Measurements from ENCODE around the gene PITHD1. TPM values are rescaled to one million over a fixed set of nuclear protein-coding genes. Genes with fewer than 3 reads are reported as not detected.

PITHD1 gene
- polyA plus RNA-seq, 2 of the 4 experiments (the other 2 are of a cell fraction): 25.4 to 41.0 TPM

DNA sequence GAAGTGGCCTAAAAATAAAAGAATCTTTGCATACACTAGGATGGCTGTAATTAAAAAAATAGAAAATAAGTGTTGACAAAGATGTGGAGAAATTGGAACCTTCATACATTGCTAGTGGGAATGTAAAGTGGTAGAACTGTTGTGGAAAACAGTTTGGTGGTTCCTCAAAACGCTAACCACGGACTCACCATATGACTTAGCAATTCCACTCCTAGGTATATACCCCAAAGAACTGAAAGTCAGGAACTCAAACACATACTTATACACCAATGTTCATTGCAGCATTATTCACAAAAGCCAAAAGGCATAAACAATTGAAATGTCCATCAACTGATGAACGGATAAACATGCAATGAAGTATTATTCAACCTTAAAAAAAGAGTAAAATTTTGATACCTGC lies 57.8 kb downstream of the PITHD1 start:
- no peak for DNase-seq (ENCODE audit: low read depth in 1 of 2, low spot score in 1 of 2)
- WGBS (ENCODE audit: missing lambda C conversion rate): 47% methylated on average over 3 of the region's 3 CpGs
- ChIA-PET POLR2A (no interaction called here), CTCF (no interaction called here)
- Histone ChIP-seq H3K4me3 (no peak overlapping the region), H3K4me1 (peaks cover 6% of the 10 kb centered on the region; the same call in 1 of the 3 replicates), H3K4me2 (no peak overlapping the region), H3K27ac (no peak overlapping the region), H3K9me3 (no peaks in the 10 kb centered on the region)
- no peak for ATAC-seq
- no peak for FAIRE-seq
- no peak for TF ChIP-seq MAZ (IDR thresholded peaks at IDR 0.05; ENCODE audit: borderline replicate concordance, low read depth, low read length)
- TF ChIP-seq, protein P1, sequence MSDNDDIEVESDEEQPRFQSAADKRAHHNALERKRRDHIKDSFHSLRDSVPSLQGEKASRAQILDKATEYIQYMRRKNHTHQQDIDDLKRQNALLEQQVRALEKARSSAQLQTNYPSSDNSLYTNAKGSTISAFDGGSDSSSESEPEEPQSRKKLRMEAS (IDR thresholded peaks at IDR 0.05): no peak
- no peak for TF ChIP-seq ZNF302 (CRISPR knock-in tag; IDR thresholded peaks at IDR 0.05)
- no peak for TF ChIP-seq HDAC2 (IDR thresholded peaks at IDR 0.05)
- no peak for TF ChIP-seq BHLHE40 (IDR thresholded peaks at IDR 0.05; ENCODE audit: low read depth, low read length)
- no peak for TF ChIP-seq HOXA7 (CRISPR knock-in tag; IDR thresholded peaks at IDR 0.05)
- no peak for TF ChIP-seq HEYL (CRISPR knock-in tag; IDR thresholded peaks at IDR 0.05)
- no peak for TF ChIP-seq KDM5A (IDR thresholded peaks at IDR 0.05)
- TF ChIP-seq RFX5 (IDR thresholded peaks at IDR 0.05): no peak
- no peak for TF ChIP-seq ATOH8 (CRISPR knock-in tag; IDR thresholded peaks at IDR 0.05; ENCODE audit: low read depth)
- no peak for TF ChIP-seq RCOR1 (IDR thresholded peaks at IDR 0.05; ENCODE audit: low read depth, low read length)
- no peak for TF ChIP-seq ELK1 (IDR thresholded peaks at IDR 0.05; ENCODE audit: low read depth, low read length)
- no peak for TF ChIP-seq SMC3 (IDR thresholded peaks at IDR 0.05)

Other genes with a start within 250 kb of the PITHD1 start
- gene E2F2, start 247.2 kb upstream of the PITHD1 start, polyA plus RNA-seq (2011; rRNA removed): 0.90 and 1.6 TPM in 2 replicates
- 3.4 to 3.9 TPM (median 3.4 TPM) in 3 replicates for gene E2F2, start 247.2 kb upstream of the PITHD1 start, polyA plus RNA-seq (2017; fragmentation: RNase III; extraction: RNeasy Plus Mini Kit Qiagen cat#74134 plus additional on column Dnase treatment)
- 171 and 193 TPM in 2 replicates for gene ID3, start 218.9 kb upstream of the PITHD1 start, polyA plus RNA-seq (2011; rRNA removed)
- 209 to 336 TPM (median 288 TPM) in 3 replicates for gene ID3, start 218.9 kb upstream of the PITHD1 start, polyA plus RNA-seq (2017; fragmentation: RNase III; extraction: RNeasy Plus Mini Kit Qiagen cat#74134 plus additional on column Dnase treatment)
- 979 and 1,292 TPM in 2 replicates for gene RPL11, start 86.6 kb upstream of the PITHD1 start, polyA plus RNA-seq (2011; rRNA removed)
- 1,260 to 1,335 TPM (median 1,329 TPM) in 3 replicates for gene RPL11, start 86.6 kb upstream of the PITHD1 start, polyA plus RNA-seq (2017; fragmentation: RNase III; extraction: RNeasy Plus Mini Kit Qiagen cat#74134 plus additional on column Dnase treatment)
- gene ELOA, start 34.9 kb upstream of the PITHD1 start, polyA plus RNA-seq (2011; rRNA removed): 16.0 and 18.4 TPM in 2 replicates
- gene ELOA, start 34.9 kb upstream of the PITHD1 start, polyA plus RNA-seq (2017; fragmentation: RNase III; extraction: RNeasy Plus Mini Kit Qiagen cat#74134 plus additional on column Dnase treatment): 16.3 to 18.4 TPM (median 16.4 TPM) in 3 replicates
- gene LYPLA2, start 12.7 kb downstream of the PITHD1 start, polyA plus RNA-seq (2011; rRNA removed): 17.8 and 26.0 TPM in 2 replicates
- gene LYPLA2, start 12.7 kb downstream of the PITHD1 start, polyA plus RNA-seq (2017; fragmentation: RNase III; extraction: RNeasy Plus Mini Kit Qiagen cat#74134 plus additional on column Dnase treatment): 43.8 to 49.2 TPM (median 46.7 TPM) in 3 replicates
- gene GALE, start 22.3 kb downstream of the PITHD1 start, polyA plus RNA-seq (2011; rRNA removed): 38.9 and 39.9 TPM in 2 replicates
- gene GALE, start 22.3 kb downstream of the PITHD1 start, polyA plus RNA-seq (2017; fragmentation: RNase III; extraction: RNeasy Plus Mini Kit Qiagen cat#74134 plus additional on column Dnase treatment): 45.6 to 48.1 TPM (median 46.9 TPM) in 3 replicates
- 18.0 and 18.9 TPM in 2 replicates for gene HMGCL, start 47.0 kb downstream of the PITHD1 start, polyA plus RNA-seq (2011; rRNA removed)
- gene HMGCL, start 47.0 kb downstream of the PITHD1 start, polyA plus RNA-seq (2017; fragmentation: RNase III; extraction: RNeasy Plus Mini Kit Qiagen cat#74134 plus additional on column Dnase treatment): 9.7 to 11.5 TPM (median 10.9 TPM) in 3 replicates
- gene FUCA1, start 89.9 kb downstream of the PITHD1 start, polyA plus RNA-seq (2011; rRNA removed): 14.8 and 16.1 TPM in 2 replicates
- gene FUCA1, start 89.9 kb downstream of the PITHD1 start, polyA plus RNA-seq (2017; fragmentation: RNase III; extraction: RNeasy Plus Mini Kit Qiagen cat#74134 plus additional on column Dnase treatment): 9.0 to 10.8 TPM (median 9.7 TPM) in 3 replicates
- not detected in 2 replicates for gene CNR2, start 134.9 kb downstream of the PITHD1 start, polyA plus RNA-seq (2011; rRNA removed)
- gene CNR2, start 134.9 kb downstream of the PITHD1 start, polyA plus RNA-seq (2017; fragmentation: RNase III; extraction: RNeasy Plus Mini Kit Qiagen cat#74134 plus additional on column Dnase treatment): not detected in 3 replicates
- gene PNRC2, start 181.4 kb downstream of the PITHD1 start, polyA plus RNA-seq (2011; rRNA removed): 38.1 and 106 TPM in 2 replicates
- 34.4 to 37.5 TPM (median 36.1 TPM) in 3 replicates for gene PNRC2, start 181.4 kb downstream of the PITHD1 start, polyA plus RNA-seq (2017; fragmentation: RNase III; extraction: RNeasy Plus Mini Kit Qiagen cat#74134 plus additional on column Dnase treatment)
- gene SRSF10, start 201.9 kb downstream of the PITHD1 start, polyA plus RNA-seq (2011; rRNA removed): 119 and 180 TPM in 2 replicates
- 140 to 141 TPM (median 141 TPM) in 3 replicates for gene SRSF10, start 201.9 kb downstream of the PITHD1 start, polyA plus RNA-seq (2017; fragmentation: RNase III; extraction: RNeasy Plus Mini Kit Qiagen cat#74134 plus additional on column Dnase treatment)